ENCODE data around the gene EVA1A.

The EVA1A gene

DNA sequence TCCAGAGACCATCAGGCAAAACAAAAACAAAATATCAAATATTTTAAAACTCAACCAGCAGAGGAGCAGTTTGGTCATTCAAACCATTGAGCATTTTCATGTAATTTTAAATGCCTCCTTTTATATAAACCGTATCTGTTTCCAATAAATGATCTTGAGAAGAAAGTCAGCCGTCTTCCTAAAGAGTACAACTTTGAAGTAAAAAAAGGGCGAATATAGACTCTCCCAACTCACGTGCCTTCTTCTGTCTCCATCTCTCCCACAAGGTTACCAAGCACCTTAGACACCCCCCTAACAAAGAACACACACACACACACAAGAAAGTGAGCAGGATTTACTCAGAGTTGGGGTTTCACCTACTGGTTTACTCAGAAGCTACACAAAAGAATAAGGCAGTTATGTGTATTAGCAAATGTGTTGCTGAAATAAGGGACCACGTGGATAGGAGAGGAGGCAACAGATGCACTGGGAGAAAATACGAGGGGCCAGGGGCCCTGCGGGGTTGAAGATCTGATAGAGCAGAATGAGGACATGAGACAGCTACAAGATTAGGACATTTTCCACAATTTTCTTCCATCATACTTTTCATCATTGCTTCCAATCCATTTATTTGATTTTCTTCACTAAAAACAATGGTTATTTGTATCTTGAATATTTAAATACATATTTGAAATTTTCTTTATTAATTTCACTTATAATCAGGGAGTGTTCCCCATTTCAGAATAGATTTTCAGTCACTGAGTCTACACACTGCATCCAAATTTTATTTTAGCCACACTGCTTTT is 45.0 kb downstream of the EVA1A start:
- Histone ChIP-seq H2AFZ (ENCODE audit: insufficient read depth, low read length, poor library complexity) (no peak overlapping the region), H3K36me3 (ENCODE audit: control insufficient read depth in 1 of 2, insufficient read depth in 2 of 2, low read length in 2 of 2) (peaks cover 6 to 7% of the 10 kb centered on the region in 2 experiments), H3K14ac (ENCODE audit: low read length) (no peak overlapping the region), H3K4me3 (ENCODE audit: low read depth, low read length) (no peak overlapping the region), H4K12ac (ENCODE audit: low read depth, low read length) (no peak overlapping the region), H3K27ac (ENCODE audit: low read depth, low read length) (no peak overlapping the region), H3K4me2 (ENCODE audit: low read length) (no peak overlapping the region), H2BK5ac (ENCODE audit: low read depth, low read length, poor library complexity) (no peak overlapping the region), H3K4me1 (ENCODE audit: control insufficient read depth in 1 of 2, insufficient read depth in 2 of 2, low read length in 2 of 2) (peaks cover 3 to 7% of the 10 kb centered on the region in 2 experiments), H3K79me2 (ENCODE audit: control insufficient read depth, insufficient read depth, low read length, poor library complexity) (no peaks in the 10 kb centered on the region), H2BK12ac (ENCODE audit: low read length) (no peak overlapping the region), H2BK120ac (ENCODE audit: insufficient read depth, low read length, poor library complexity) (no peak overlapping the region), H3K9me3 (ENCODE audit: insufficient read depth, low read depth, low read length) (no peaks in the 10 kb centered on the region), H3K23ac (ENCODE audit: low read length) (no peak overlapping the region), H3K18ac (ENCODE audit: low read length) (no peak overlapping the region), H4K91ac (ENCODE audit: low read depth, low read length) (no peak overlapping the region), H3K79me1 (ENCODE audit: low read length) (peaks cover 2% of the 10 kb centered on the region), H3K27me3 (ENCODE audit: insufficient read depth, low read length) (no peaks in the 10 kb centered on the region), H3K4ac (ENCODE audit: low read depth, low read length) (no peak overlapping the region), H3K9ac (ENCODE audit: low read length) (no peak overlapping the region), H4K8ac (ENCODE audit: low read depth, low read length) (no peak overlapping the region), H2AK5ac (ENCODE audit: low read length) (no peak overlapping the region)
- no peak for DNase-seq
- no CpG with 5 or more reads among the region's 7 CpGs for WGBS (ENCODE audit: extremely low coverage, insufficient coverage, insufficient read length)

DNA sequence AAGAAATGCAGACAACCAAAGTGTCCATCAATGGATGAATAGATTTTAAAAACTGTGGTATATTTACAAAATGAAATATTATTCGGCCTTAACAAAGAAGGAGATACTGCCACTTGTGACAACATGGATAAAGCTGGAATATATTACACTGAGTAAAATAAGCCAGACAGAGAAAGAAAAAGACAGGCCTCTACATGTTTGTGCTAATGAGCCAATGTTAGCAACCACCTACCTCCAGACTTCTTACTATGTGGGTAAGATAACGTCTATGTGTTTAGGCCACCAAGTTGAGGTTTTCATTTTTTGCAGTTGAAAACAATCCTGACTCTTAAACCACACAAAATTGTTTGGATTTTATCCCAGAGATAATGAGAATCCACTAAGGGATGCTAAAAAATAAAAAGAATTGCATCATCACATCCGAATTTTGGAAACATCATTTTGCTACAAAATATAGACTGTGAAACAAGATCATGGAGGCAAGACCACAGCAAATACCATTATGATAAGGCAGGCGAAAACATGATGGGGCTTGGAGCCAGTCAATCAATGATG is 47.0 kb downstream of the EVA1A start:
- H3K9ac ChIP-seq (ENCODE audit: low read length) = no peak overlapping the region
- H3K4me1 ChIP-seq (ENCODE audit: control insufficient read depth in 1 of 2, insufficient read depth in 2 of 2, low read length in 2 of 2) = peaks cover 3 to 7% of the 10 kb centered on the region in 2 experiments
- H3K18ac ChIP-seq (ENCODE audit: low read length) = no peak overlapping the region
- H3K79me2 ChIP-seq (ENCODE audit: control insufficient read depth, insufficient read depth, low read length, poor library complexity) = no peaks in the 10 kb centered on the region
- no peak overlapping the region for H4K12ac ChIP-seq (ENCODE audit: low read depth, low read length)
- no peak overlapping the region for H3K27ac ChIP-seq (ENCODE audit: low read depth, low read length)
- peaks cover 6 to 7% of the 10 kb centered on the region in 2 experiments for H3K36me3 ChIP-seq (ENCODE audit: control insufficient read depth in 1 of 2, insufficient read depth in 2 of 2, low read length in 2 of 2)
- H4K8ac ChIP-seq (ENCODE audit: low read depth, low read length) = no peak overlapping the region
- H2BK5ac ChIP-seq (ENCODE audit: low read depth, low read length, poor library complexity) = no peak overlapping the region
- H2BK12ac ChIP-seq (ENCODE audit: low read length) = no peak overlapping the region
- H3K27me3 ChIP-seq (ENCODE audit: insufficient read depth, low read length) = no peaks in the 10 kb centered on the region
- no CpG with 5 or more reads among the region's 4 CpGs for WGBS (ENCODE audit: extremely low coverage, insufficient coverage, insufficient read length)
- H3K9me3 ChIP-seq (ENCODE audit: insufficient read depth, low read depth, low read length) = no peaks in the 10 kb centered on the region
- no peak overlapping the region for H3K23ac ChIP-seq (ENCODE audit: low read length)
- H3K4me3 ChIP-seq (ENCODE audit: low read depth, low read length) = no peak overlapping the region
- H3K4ac ChIP-seq (ENCODE audit: low read depth, low read length) = no peak overlapping the region
- H2AFZ ChIP-seq (ENCODE audit: insufficient read depth, low read length, poor library complexity) = no peak overlapping the region
- H3K14ac ChIP-seq (ENCODE audit: low read length) = no peak overlapping the region
- H2AK5ac ChIP-seq (ENCODE audit: low read length) = no peak overlapping the region
- H4K91ac ChIP-seq (ENCODE audit: low read depth, low read length) = no peak overlapping the region
- DNase-seq = no peak
- H3K4me2 ChIP-seq (ENCODE audit: low read length) = no peak overlapping the region
- no peak overlapping the region for H2BK120ac ChIP-seq (ENCODE audit: insufficient read depth, low read length, poor library complexity)
- H3K79me1 ChIP-seq (ENCODE audit: low read length) = peaks cover 2% of the 10 kb centered on the region

DNA sequence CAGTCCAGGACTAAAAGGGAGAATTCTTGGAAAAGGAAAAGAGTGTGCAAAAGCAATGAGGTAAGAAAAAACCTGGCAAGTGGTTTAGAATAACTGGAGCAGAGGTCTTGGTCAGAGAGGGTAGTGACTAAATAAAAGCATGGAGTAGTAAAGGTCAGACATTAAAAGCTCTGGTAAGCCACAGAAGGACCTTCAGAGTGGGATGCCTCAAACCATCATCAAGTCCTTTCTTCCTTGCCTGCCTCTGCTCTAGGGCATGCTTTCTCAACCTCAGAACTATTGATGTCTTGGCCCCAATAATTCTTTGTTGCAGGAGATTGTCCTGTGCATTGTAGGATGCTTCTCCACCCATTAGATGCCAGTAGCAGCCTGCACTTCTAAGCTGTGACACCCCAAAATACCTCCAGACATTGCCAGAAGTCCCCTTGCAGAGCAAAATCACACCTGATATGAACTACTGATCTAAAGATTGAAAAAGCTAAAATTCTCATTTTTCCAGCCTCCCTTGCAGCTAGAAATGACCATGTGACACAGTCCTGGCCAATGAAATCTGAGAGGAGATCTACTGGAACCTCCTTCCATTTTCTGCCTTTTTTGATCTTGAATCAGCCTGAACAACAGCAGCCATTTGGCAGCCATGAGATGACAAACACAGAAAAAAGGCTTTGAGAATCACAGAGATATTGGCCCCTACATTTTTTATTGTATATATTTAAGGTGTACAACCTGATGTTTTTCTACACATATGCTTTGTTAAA is 48.1 kb downstream of the EVA1A start:
- DNase-seq = no peak
- no peak overlapping the region for H3K4me3 ChIP-seq (ENCODE audit: low read depth, low read length)
- no peaks in the 10 kb centered on the region for H3K9me3 ChIP-seq (ENCODE audit: insufficient read depth, low read depth, low read length)
- no peak overlapping the region for H4K91ac ChIP-seq (ENCODE audit: low read depth, low read length)
- H2AFZ ChIP-seq (ENCODE audit: insufficient read depth, low read length, poor library complexity) = no peak overlapping the region
- no peak overlapping the region for H2AK5ac ChIP-seq (ENCODE audit: low read length)
- no peak overlapping the region for H3K9ac ChIP-seq (ENCODE audit: low read length)
- H4K12ac ChIP-seq (ENCODE audit: low read depth, low read length) = no peak overlapping the region
- no peak overlapping the region for H3K27ac ChIP-seq (ENCODE audit: low read depth, low read length)
- H3K18ac ChIP-seq (ENCODE audit: low read length) = no peak overlapping the region
- peaks cover under 1 to 4% of the 10 kb centered on the region in 2 experiments for H3K36me3 ChIP-seq (ENCODE audit: control insufficient read depth in 1 of 2, insufficient read depth in 2 of 2, low read length in 2 of 2)
- H3K79me2 ChIP-seq (ENCODE audit: control insufficient read depth, insufficient read depth, low read length, poor library complexity) = no peaks in the 10 kb centered on the region
- H3K4ac ChIP-seq (ENCODE audit: low read depth, low read length) = no peak overlapping the region
- no peak overlapping the region for H2BK12ac ChIP-seq (ENCODE audit: low read length)
- peaks cover 2% of the 10 kb centered on the region for H3K79me1 ChIP-seq (ENCODE audit: low read length)
- H3K4me1 ChIP-seq (ENCODE audit: control insufficient read depth in 1 of 2, insufficient read depth in 2 of 2, low read length in 2 of 2) = peaks cover 3 to 7% of the 10 kb centered on the region in 2 experiments
- H3K23ac ChIP-seq (ENCODE audit: low read length) = no peak overlapping the region
- H2BK120ac ChIP-seq (ENCODE audit: insufficient read depth, low read length, poor library complexity) = no peak overlapping the region
- no peaks in the 10 kb centered on the region for H3K27me3 ChIP-seq (ENCODE audit: insufficient read depth, low read length)
- no peak overlapping the region for H3K4me2 ChIP-seq (ENCODE audit: low read length)
- no peak overlapping the region for H3K14ac ChIP-seq (ENCODE audit: low read length)
- no peak overlapping the region for H4K8ac ChIP-seq (ENCODE audit: low read depth, low read length)
- no peak overlapping the region for H2BK5ac ChIP-seq (ENCODE audit: low read depth, low read length, poor library complexity)

DNA sequence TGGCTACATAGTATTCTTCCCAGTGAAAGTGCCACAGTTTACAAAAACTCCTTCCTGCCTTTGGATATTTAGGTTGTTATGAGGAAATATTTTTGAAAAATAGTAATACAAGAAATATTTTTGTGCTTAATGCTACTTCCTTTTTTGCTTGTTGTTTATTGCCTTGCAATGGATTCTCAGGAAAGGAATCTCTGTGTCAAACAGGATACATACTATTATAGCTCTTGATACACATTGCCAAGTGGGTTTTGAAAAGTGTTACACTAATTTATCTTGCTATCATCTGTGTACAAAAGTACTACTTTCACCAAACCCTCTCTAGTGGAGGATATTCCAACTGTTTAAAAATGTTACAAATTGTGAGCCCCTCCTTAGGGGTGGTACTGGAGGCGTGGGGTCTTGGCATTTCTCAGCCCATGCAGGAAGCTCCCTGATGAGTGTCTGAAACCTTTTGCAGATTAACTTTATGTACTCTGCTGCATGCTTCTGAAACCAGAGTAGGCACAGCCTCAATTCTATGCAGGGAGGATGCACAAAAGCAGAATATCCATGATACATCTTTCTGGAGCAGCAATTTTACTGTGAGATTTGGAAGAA is 54.5 kb downstream of the EVA1A start:
- no peak overlapping the region for H3K4me3 ChIP-seq (ENCODE audit: low read depth, low read length)
- no peak overlapping the region for H3K4me2 ChIP-seq (ENCODE audit: low read length)
- H2AFZ ChIP-seq (ENCODE audit: insufficient read depth, low read length, poor library complexity) = no peak overlapping the region
- no peak overlapping the region for H2BK5ac ChIP-seq (ENCODE audit: low read depth, low read length, poor library complexity)
- H3K27ac ChIP-seq (ENCODE audit: low read depth, low read length) = no peak overlapping the region
- no peaks in the 10 kb centered on the region for H3K27me3 ChIP-seq (ENCODE audit: insufficient read depth, low read length)
- H3K23ac ChIP-seq (ENCODE audit: low read length) = no peak overlapping the region
- no peak overlapping the region for H2BK120ac ChIP-seq (ENCODE audit: insufficient read depth, low read length, poor library complexity)
- H3K79me2 ChIP-seq (ENCODE audit: control insufficient read depth, insufficient read depth, low read length, poor library complexity) = no peaks in the 10 kb centered on the region
- H3K9ac ChIP-seq (ENCODE audit: low read length) = no peak overlapping the region
- H3K14ac ChIP-seq (ENCODE audit: low read length) = no peak overlapping the region
- H3K18ac ChIP-seq (ENCODE audit: low read length) = no peak overlapping the region
- no CpG with 5 or more reads among the region's 1 CpG for WGBS (ENCODE audit: extremely low coverage, insufficient coverage, insufficient read length)
- peaks cover 2% of the 10 kb centered on the region for H3K79me1 ChIP-seq (ENCODE audit: low read length)
- H2BK12ac ChIP-seq (ENCODE audit: low read length) = no peak overlapping the region
- no peak overlapping the region for H2AK5ac ChIP-seq (ENCODE audit: low read length)
- H4K12ac ChIP-seq (ENCODE audit: low read depth, low read length) = no peak overlapping the region
- no peak for DNase-seq
- H3K4me1 ChIP-seq (ENCODE audit: control insufficient read depth in 1 of 2, insufficient read depth in 2 of 2, low read length in 2 of 2) = peaks cover 0 to 2% of the 10 kb centered on the region in 2 experiments
- no peak overlapping the region for H3K4ac ChIP-seq (ENCODE audit: low read depth, low read length)
- no peak overlapping the region for H4K8ac ChIP-seq (ENCODE audit: low read depth, low read length)
- H3K9me3 ChIP-seq (ENCODE audit: insufficient read depth, low read depth, low read length) = peaks cover 1% of the 10 kb centered on the region
- peaks cover 3% of the 10 kb centered on the region in 2 experiments for H3K36me3 ChIP-seq (ENCODE audit: control insufficient read depth in 1 of 2, insufficient read depth in 2 of 2, low read length in 2 of 2)
- H4K91ac ChIP-seq (ENCODE audit: low read depth, low read length) = no peak overlapping the region
